GM13977 (cell line): ENCODE data around the gene RPS6KC1.
"Not testable (repeated sequence)": the region's sequence is repeated elsewhere in the genome, so short reads cannot be mapped to it uniquely, and the experiment has no call there.

Experiments used
- DNase-seq: peaks from one replicate; pipeline ENCODE4 v3.0.0; 2012; ENCODE audit warnings: low spot score
- in situ Hi-C: fragments of 300-500 bp; cut with MboI; formaldehyde crosslinking; loops from one replicate; pipeline ENCODE4 v1.12.0; 2022; ENCODE audit warnings: low sequenced_read_pairs, low pct_unique_long_range_greater_than_20kb, mixed read lengths, inconsistent platforms; ENCODE audit not compliant: unreplicated experiment
- TF ChIP-seq, protein P1 (sequence below): IDR thresholded peaks from 2 replicates; pipeline ENCODE4 v1.5.1; 2012; ENCODE audit warnings: mild to moderate bottlenecking, control low read depth; ENCODE audit not compliant: insufficient read depth; ENCODE audit errors: extremely low read depth, missing control alignments

Gene RPS6KC1

DNA sequence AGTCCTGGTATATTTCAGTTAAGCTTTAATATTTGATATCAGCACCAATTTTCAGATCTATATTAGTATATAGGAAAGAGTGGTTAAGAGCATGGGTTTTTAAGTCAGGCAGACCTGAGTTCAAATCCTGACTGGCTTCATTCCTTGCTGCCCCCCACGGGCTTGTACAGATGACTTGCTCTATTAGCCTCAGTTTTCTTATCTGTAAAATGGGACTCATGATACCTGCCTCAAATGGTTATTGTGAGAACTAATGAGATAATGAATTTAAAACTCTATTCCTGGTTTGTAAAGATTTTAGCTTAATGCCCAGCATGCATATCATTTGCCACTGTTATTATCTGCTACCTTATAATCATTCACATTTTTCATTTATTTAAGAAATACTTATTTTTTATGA, 264.5 kb downstream of the RPS6KC1 start:
- no peak for DNase-seq
- in situ Hi-C loops: no loop called here
- TF ChIP-seq, protein P1, sequence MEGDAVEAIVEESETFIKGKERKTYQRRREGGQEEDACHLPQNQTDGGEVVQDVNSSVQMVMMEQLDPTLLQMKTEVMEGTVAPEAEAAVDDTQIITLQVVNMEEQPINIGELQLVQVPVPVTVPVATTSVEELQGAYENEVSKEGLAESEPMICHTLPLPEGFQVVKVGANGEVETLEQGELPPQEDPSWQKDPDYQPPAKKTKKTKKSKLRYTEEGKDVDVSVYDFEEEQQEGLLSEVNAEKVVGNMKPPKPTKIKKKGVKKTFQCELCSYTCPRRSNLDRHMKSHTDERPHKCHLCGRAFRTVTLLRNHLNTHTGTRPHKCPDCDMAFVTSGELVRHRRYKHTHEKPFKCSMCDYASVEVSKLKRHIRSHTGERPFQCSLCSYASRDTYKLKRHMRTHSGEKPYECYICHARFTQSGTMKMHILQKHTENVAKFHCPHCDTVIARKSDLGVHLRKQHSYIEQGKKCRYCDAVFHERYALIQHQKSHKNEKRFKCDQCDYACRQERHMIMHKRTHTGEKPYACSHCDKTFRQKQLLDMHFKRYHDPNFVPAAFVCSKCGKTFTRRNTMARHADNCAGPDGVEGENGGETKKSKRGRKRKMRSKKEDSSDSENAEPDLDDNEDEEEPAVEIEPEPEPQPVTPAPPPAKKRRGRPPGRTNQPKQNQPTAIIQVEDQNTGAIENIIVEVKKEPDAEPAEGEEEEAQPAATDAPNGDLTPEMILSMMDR: no peak

- in situ Hi-C loops, DNase-seq: not testable (repeated sequence)
These were observed 267.4 kb downstream of the RPS6KC1 start for GRCh38 chr1:213318458-213318857.

DNA sequence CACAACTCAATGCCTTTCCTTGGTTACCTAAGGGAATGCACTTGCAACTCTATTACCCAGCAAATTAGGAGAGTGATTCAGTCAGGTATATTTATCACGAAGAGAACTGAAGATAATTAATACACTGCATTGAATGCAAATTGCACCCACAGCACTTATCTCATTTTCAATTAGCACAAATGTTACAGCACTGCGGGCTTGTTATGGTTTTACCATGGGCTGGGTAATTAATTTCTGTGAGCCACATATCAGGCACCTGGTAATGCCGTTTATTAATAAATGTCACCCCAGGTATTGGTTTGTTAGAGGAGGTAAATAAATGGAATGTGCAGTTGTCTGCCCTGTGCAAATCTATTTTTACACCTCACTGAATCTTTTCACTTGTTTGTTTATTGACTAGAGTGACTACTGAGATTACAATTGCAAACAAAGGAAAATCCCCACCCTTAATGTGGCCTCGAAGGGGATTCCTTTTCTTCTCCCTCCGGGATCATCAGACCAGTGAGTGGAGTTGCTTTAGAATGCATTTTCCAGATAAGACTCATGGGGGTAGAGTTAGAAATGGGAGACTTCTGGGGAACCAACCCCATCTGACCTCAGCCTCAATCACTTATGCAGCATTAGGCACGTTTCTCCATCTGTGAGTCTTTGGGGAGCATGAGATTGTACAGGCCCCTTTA, 269.3 kb downstream of the RPS6KC1 start:
- in situ Hi-C loops: no loop called here
- DNase-seq: no peak
- TF ChIP-seq, protein P1: no peak
